HG02970 (cell line): Measurements from ENCODE around the gene NTRK3.

Source experiments
- ATAC-seq: cut with Tn5 transposase; IDR thresholded peaks from one replicate; pipeline ENCODE4 v1.9.1; 2021; ENCODE audit warnings: mild to moderate bottlenecking, moderate library complexity, moderate number of reproducible peaks; ENCODE audit not compliant: unreplicated experiment, low FRiP score

NTRK3 gene

GRCh38 chr15:88013111-88013510 lies 243.4 kb downstream of the NTRK3 start:
- no peak for ATAC-seq

DNA sequence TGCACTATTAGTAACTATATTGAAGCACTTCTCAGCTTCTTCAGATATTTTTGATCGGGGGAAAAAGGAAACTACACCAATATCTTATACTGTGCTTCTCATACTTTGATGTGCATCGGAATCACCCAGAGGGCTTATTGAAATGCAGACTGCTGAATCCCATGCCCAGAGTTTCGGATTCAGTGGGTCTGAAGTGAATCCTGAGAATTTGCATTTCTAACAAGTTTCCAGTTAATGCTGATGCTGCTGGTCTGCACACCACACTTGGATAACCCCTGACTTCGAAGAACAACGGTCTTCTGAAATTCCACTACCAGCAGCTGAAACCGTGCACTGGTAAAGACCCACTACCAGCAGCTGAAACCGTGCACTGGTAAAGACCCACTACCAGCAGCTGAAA lies 243.9 kb downstream of the NTRK3 start:
- no peak for ATAC-seq

- ATAC-seq, result no peak
Measured at GRCh38 chr15:88012233-88012632, 244.3 kb downstream of the NTRK3 start.

- no peak for ATAC-seq
Measured at GRCh38 chr15:88011533-88011932, 245.0 kb downstream of the NTRK3 start.

DNA sequence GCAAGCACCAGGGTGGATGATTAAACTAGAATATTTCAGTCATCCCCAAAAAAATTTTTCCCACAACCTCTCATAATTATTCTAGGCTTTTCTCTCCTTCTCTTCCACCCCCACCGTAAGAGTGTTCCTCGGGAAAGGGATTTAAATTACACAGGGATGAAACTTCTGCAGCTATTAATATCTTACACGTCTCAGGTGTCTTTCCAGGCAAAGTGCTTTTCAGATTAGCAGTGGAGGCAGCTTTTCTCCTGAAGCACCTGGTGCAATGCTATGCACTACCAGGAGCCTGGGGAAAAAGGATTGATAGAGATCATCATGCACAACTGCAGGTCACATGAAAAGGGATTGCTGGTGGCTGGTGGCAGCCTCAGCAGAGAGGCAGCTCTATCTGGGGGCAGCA lies 250.4 kb downstream of the NTRK3 start:
- ATAC-seq, result no peak

- ATAC-seq, result no peak
Measured at GRCh38 chr15:88004399-88004798, 252.1 kb downstream of the NTRK3 start.

GRCh38 chr15:88003541-88004327 lies 252.8 kb downstream of the NTRK3 start:
- no peak for ATAC-seq

GRCh38 chr15:88002706-88003105 lies 253.8 kb downstream of the NTRK3 start:
- no peak for ATAC-seq

DNA sequence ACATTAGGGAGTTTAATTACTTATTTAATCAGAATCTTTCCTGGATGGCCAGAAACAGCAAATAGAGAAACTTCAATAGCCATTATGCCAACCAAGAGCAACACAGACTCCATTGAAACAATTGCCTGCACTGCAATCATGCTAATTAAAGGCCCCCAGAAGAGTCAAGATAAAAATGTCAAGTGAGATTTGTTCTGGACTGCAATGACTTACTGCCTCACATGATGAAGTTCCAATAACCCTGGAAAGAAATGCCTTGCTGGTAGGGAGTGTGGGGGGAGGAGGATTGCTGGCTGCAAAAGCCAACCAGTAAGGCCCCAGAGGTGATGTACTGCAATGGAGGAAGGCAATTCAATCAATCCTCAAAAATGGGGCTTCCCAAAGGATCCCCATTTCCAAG lies 257.9 kb downstream of the NTRK3 start:
- ATAC-seq, result no peak

- no peak for ATAC-seq
Measured at GRCh38 chr15:87986776-87987175, 269.8 kb downstream of the NTRK3 start.

- ATAC-seq, result no peak
Measured at GRCh38 chr15:87985451-87985850, 271.1 kb downstream of the NTRK3 start.

- no peak for ATAC-seq
Measured at GRCh38 chr15:87981969-87982368, 274.6 kb downstream of the NTRK3 start.

- no peak for ATAC-seq
Measured at GRCh38 chr15:87977907-87978306, 278.6 kb downstream of the NTRK3 start.

DNA sequence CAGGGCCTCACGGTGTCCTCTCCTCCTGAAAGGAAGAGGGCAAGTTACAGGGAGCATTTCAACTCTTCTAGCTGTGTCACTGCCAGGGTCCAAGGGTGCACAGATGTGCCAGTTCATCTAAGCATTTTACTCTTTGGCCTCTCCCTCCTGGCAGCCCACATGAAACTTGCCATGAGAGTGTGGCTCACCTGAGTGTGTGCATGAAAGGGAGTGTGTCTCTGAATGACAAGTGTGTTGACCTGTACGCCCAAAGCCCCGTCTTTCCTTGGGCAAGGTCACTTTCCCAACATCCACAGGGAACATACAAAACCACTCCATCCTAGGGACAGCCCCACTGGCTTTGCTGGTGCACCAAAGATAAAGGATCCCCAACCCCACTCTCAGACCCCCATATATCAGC lies 280.0 kb downstream of the NTRK3 start:
- ATAC-seq, result no peak

- no peak for ATAC-seq
Measured at GRCh38 chr15:87973501-87974215, 282.9 kb downstream of the NTRK3 start.

- no peak for ATAC-seq
Measured at GRCh38 chr15:87971076-87971475, 285.5 kb downstream of the NTRK3 start.

DNA sequence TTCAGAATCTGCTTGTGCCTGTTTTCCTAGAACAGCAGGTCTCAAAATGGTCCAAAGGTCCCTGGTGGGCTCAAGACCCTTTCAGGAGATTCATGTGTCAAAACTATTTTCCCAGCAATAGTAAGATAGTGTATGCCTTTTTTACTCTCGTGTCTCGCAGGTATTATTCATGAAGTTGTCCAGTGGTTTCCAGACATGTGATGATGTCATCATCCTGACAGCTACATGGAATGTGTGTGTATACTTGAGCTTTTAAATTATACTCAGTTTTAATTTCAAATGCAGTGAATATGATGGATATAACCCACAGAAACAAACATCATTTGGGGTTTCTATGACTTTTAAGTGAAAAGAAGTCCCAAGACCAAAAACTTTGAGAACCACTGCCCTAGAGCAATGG lies 288.6 kb downstream of the NTRK3 start:
- ATAC-seq, result no peak

DNA sequence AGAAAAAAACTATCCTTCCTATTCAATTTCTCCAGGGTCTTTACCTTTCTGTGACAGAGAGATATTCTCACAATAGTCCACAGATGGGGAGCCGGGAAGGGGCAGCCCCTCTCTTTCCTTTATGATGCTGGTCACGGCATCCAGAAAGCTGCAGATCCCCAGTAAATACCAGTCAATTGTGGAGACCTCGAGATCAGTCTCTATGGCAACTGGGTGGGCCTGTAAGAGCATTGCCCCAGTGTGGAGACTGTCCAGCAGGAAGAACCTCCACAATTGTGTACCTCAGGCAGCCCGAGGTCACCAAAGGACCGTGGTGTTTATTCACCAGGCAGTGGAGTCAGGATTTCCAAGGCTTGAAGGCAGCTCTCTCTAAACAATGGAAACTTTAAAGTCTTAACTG lies 291.2 kb downstream of the NTRK3 start:
- ATAC-seq, result no peak

DNA sequence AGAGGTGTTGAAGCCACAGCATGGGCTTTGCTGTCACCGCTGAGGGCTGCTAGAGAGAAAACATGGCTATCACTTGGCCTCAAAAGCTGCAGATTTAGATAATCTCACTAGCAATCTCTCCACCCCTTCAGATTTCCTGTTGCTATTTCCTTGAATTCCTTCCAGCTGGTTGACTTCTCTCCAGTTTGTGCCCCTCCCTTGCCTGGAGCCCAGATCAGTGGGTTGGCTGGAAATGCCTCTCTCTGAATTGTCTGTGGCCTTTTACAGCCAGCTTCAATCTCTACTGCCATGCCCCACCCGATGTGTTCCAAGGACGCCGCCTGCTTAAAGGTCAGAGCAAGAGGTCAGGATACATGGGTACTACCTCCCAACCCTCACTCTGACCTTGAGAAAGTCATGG lies 294.1 kb downstream of the NTRK3 start:
- no peak for ATAC-seq

DNA sequence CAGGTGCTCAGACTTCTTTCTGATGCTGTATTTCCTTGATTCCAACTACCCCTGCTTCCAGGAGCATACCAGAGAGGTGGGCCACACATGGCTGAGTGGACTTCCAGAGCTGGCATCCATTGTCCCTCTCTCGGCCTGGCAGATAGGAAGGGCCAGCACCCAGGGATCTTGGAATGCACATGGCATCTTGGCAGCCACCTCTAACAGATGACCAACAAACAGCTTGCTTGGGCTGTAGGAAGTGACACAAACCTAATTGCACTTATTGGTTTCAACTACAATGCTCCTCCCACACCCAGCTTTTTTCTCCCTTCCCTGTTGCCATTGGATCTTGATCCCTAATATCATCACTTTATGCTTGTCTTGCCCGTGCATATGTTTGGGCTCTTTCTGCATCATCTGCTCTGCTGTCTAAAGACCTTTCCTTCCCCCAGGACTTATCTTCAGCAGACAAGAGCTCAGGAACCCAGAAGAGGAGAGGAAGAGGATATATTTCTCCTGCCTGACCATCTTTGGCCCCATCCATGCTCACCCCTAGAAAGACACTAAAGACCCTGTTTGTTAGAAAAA lies 294.6 kb downstream of the NTRK3 start:
- no peak for ATAC-seq

DNA sequence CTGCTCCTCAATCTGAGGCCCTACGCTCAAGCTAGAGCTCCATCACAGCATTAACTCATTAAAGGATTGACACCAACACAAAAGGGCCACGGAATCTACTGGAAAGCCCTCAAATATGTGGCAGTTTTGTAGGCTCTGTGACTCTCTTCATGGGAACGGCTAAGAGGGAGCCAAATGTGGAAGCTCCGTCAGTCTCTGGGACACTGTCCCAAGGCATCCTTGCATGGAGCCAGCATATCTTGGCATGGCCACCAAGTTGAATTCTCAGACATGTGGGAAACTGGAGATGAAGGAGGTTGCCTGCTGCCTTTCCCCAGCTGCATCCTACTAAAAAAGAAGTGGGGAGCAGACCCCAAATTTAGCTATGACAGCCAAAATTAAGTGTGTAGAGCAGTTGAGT lies 296.9 kb downstream of the NTRK3 start:
- no peak for ATAC-seq

DNA sequence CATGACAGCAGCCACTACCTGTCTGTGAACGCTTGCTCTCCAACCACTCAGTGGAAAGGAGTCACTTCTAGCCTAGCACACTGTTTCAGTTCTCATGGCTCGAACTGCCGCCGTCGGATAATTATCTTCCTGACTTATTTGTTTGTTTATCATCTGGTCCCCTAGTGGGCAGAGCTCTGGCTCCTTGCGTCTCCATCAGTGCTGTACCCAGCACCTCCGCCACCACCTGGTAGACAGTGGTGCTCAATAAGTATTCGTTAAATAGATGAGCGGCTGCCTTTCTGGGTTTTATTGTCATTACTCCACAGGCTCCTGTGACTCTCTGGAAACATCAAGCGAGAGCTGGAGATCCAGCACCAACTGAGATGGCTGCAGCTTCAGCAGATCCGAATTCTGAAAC lies 297.5 kb downstream of the NTRK3 start:
- ATAC-seq, result no peak
